Fibroblast of the conjunctiva (primary cell): Measurements from ENCODE around the gene SERINC5.
"Not testable (repeated sequence)": the region's sequence is repeated elsewhere in the genome, so short reads cannot be mapped to it uniquely, and the experiment has no call there.

Source experiments
- DNase-seq: peaks from one replicate; pipeline ENCODE4 v3.0.0-alpha.2; 2010; ENCODE audit warnings: low read depth

The SERINC5 gene

GRCh38 chr5:80134876-80135275 is 121.0 kb downstream of the SERINC5 start:
- no peak for DNase-seq

GRCh38 chr5:80129146-80129545 is 126.7 kb downstream of the SERINC5 start:
- no peak for DNase-seq

- DNase-seq: no peak
Observed at GRCh38 chr5:80128141-80128540, 127.7 kb downstream of the SERINC5 start.

- DNase-seq: no peak
Observed at GRCh38 chr5:80127116-80127552, 128.7 kb downstream of the SERINC5 start.

- DNase-seq: no peak
Observed at GRCh38 chr5:80125962-80126480, 129.8 kb downstream of the SERINC5 start.

GRCh38 chr5:80125022-80125961 is 130.6 kb downstream of the SERINC5 start:
- no peak for DNase-seq

- no peak for DNase-seq
Observed at GRCh38 chr5:80124121-80124918, 131.5 kb downstream of the SERINC5 start.

GRCh38 chr5:80122579-80122978 is 133.3 kb downstream of the SERINC5 start:
- DNase-seq: no peak

- DNase-seq: no peak
Observed at GRCh38 chr5:80119372-80119771, 136.5 kb downstream of the SERINC5 start.

GRCh38 chr5:80117446-80117845 is 138.4 kb downstream of the SERINC5 start:
- no peak for DNase-seq

- no peak for DNase-seq
Observed at GRCh38 chr5:80116465-80116864, 139.4 kb downstream of the SERINC5 start.

- DNase-seq: no peak
Observed at GRCh38 chr5:80116000-80116399, 139.8 kb downstream of the SERINC5 start.

GRCh38 chr5:80114860-80115259 is 141.0 kb downstream of the SERINC5 start:
- DNase-seq: no peak

- not testable (repeated sequence) for DNase-seq
Observed at GRCh38 chr5:80111376-80111990, 144.4 kb downstream of the SERINC5 start.

- no peak for DNase-seq
Observed at GRCh38 chr5:80109646-80110478, 146.0 kb downstream of the SERINC5 start.

GRCh38 chr5:80106916-80107315 is 148.9 kb downstream of the SERINC5 start:
- no peak for DNase-seq

- DNase-seq: no peak
Observed at GRCh38 chr5:80105698-80106439, 150.0 kb downstream of the SERINC5 start.

- no peak for DNase-seq
Observed at GRCh38 chr5:80103371-80103770, 152.5 kb downstream of the SERINC5 start.

- no peak for DNase-seq
Observed at GRCh38 chr5:80101993-80102392, 153.9 kb downstream of the SERINC5 start.

- DNase-seq: no peak
Observed at GRCh38 chr5:80097451-80097850, 158.4 kb downstream of the SERINC5 start.
